HepG2 (cell line): ENCODE measurements around the gene LYPD6. TPM values are rescaled to one million over a fixed set of nuclear protein-coding genes. Genes with fewer than 3 reads are reported as not detected.

Experiments
- ATAC-seq: fragments of 200-7000 bp; cut with Tn5 transposase; 3 replicates; pipeline ENCODE4 v1.9.1; 2020; ENCODE audit warnings: mild to moderate bottlenecking, moderate library complexity
- BruUV-seq: library from RNA; stranded (reverse); fragments of 400-500 nt; replicated peaks from 2 replicates; lab custom pipeline; 2021; lab: Mats Ljungman, UMichigan
- CTCF ChIA-PET: fragments of 300-600 bp; formaldehyde crosslinking; extraction: SDS; loops from one replicate; lab custom pipeline; 2021; ENCODE audit warnings: low total read pairs, inconsistent platforms, low intra/inter-chr PET ratio; lab: Yijun Ruan, JAX
- POLR2A ChIA-PET: fragments of 350-600 bp; sonication (Branson Sonifier 250); formaldehyde crosslinking; loops from one replicate; lab custom pipeline; 2020; ENCODE audit warnings: antibody characterized with exemption, inconsistent platforms; lab: Yijun Ruan, JAX
- DNase-seq: peaks from one replicate; pipeline ENCODE4 v3.0.0-alpha.2; 2015; ENCODE audit warnings: low spot score
- FAIRE-seq: peaks from 3 replicates; lab custom pipeline; 2011; peaks lifted over from hg19 to GRCh38; lab: Jason Lieb, UNC
- H2AFZ ChIP-seq: one replicate; pipeline ENCODE4 v1.6.1; 2011; ENCODE audit warnings: low read length, inconsistent platforms
- H3K27ac ChIP-seq: fragments of 300-600 bp; 3 replicates; pipeline ENCODE4 v1.8.0; 2011; ENCODE audit warnings: mixed run types, mild to moderate bottlenecking, mixed read lengths, low read length, inconsistent platforms; ENCODE audit not compliant: insufficient read depth; ENCODE audit errors: extremely low read length
- H3K27me3 ChIP-seq, 2 experiments: fragments of 200-600 bp in 1 of 2; 2 replicates in 1 of 2; 3 replicates in 1 of 2; pipeline versions ENCODE4 v1.6.0 to v1.8.0; 2011; ENCODE audit warnings: low read length in 2 of 2, mild to moderate bottlenecking in 2 of 2, moderate library complexity in 2 of 2, inconsistent platforms in 1 of 2; ENCODE audit not compliant: insufficient read depth in 2 of 2, control insufficient read depth in 1 of 2
- H3K36me3 ChIP-seq, 2 experiments: fragments of 200-600 bp in 1 of 2; replicated peaks in 1 of 2; 2 replicates in 1 of 2; 3 replicates in 1 of 2; pipeline versions ENCODE4 v1.5.1 to v1.8.0; 2011; ENCODE audit warnings: low read length in 2 of 2, inconsistent platforms in 1 of 2; ENCODE audit not compliant: insufficient read depth in 2 of 2, control insufficient read depth in 1 of 2
- H3K4me1 ChIP-seq: 2 replicates; pipeline ENCODE4 v1.5.1; 2012; ENCODE audit warnings: low read length, inconsistent platforms; ENCODE audit not compliant: insufficient read depth
- H3K4me2 ChIP-seq: 2 replicates; pipeline ENCODE4 v1.6.0; 2011; ENCODE audit warnings: low read depth, low read length, inconsistent platforms
- H3K4me3 ChIP-seq, 3 experiments: fragments of 200-600 bp in 1 of 3; sonication (generic), shearing (Covaris generic) in 1 of 3; replicated peaks in 1 of 3; 2 replicates each; pipeline ENCODE4 v1.5.1; 2011 to 2016; ENCODE audit warnings: low read length in 3 of 3, inconsistent platforms in 2 of 3, low read depth in 2 of 3, mild to moderate bottlenecking in 2 of 3, control low read depth in 1 of 3, mixed read lengths in 1 of 3; ENCODE audit not compliant: insufficient read depth in 1 of 3
- H3K79me2 ChIP-seq: one replicate; pipeline ENCODE4 v1.6.1; 2011; ENCODE audit warnings: low read length, inconsistent platforms; ENCODE audit not compliant: insufficient read depth
- H3K9ac ChIP-seq: 2 replicates; pipeline ENCODE4 v1.6.0; 2011; ENCODE audit warnings: mild to moderate bottlenecking, low read depth, low read length, inconsistent platforms; ENCODE audit not compliant: insufficient read depth
- H3K9me3 ChIP-seq: 2 replicates; pipeline ENCODE4 v1.5.1; 2012; ENCODE audit warnings: mild to moderate bottlenecking, low read length
- H4K20me1 ChIP-seq: 2 replicates; pipeline ENCODE4 v1.6.0; 2011; ENCODE audit warnings: inconsistent platforms, mild to moderate bottlenecking, low read length, moderate library complexity; ENCODE audit not compliant: insufficient read depth
- SCMH1 ChIP-seq: sonication (generic); formaldehyde crosslinking; IDR thresholded peaks from 2 replicates; pipeline ENCODE4 v1.9.0; 2021; ENCODE audit warnings: missing genetic modification reagents, mild to moderate bottlenecking, borderline replicate concordance
- SMYD3 ChIP-seq: sonication (generic); formaldehyde crosslinking; IDR thresholded peaks from 2 replicates; pipeline ENCODE4 v1.8.1; 2023; ENCODE audit warnings: mild to moderate bottlenecking, missing genetic modification reagents
- ZFP36 ChIP-seq: fragments of 150-350 bp; IDR thresholded peaks from 2 replicates; pipeline ENCODE4 v1.6.1; 2018; ENCODE audit warnings: borderline replicate concordance, low read length, low read depth; ENCODE audit not compliant: partially characterized antibody
- ZFP37 ChIP-seq: sonication (generic); formaldehyde crosslinking; IDR thresholded peaks from 2 replicates; pipeline ENCODE4 v1.4.0; 2020; ENCODE audit warnings: missing genetic modification reagents, borderline replicate concordance
- ZNF17 ChIP-seq: sonication (generic); formaldehyde crosslinking; IDR thresholded peaks from 2 replicates; pipeline ENCODE4 v1.5.0; 2020; ENCODE audit warnings: mild to moderate bottlenecking, missing genetic modification reagents
- ZNF350 ChIP-seq: sonication (generic); formaldehyde crosslinking; IDR thresholded peaks from 2 replicates; pipeline ENCODE4 v1.4.0; 2020; ENCODE audit warnings: mild to moderate bottlenecking, low read depth, missing genetic modification reagents, borderline replicate concordance
- ZNF460 ChIP-seq: sonication (generic); formaldehyde crosslinking; IDR thresholded peaks from 2 replicates; pipeline ENCODE4 v1.5.1; 2020; ENCODE audit warnings: missing genetic modification reagents, mild to moderate bottlenecking, borderline replicate concordance
- ZNF580 ChIP-seq: IDR thresholded peaks from 2 replicates; pipeline ENCODE4 v1.6.1; 2016; ENCODE audit warnings: low read depth, borderline replicate concordance
- ZNF639 ChIP-seq: conservative IDR thresholded peaks from 2 replicates; pipeline ENCODE4 v1.6.1; 2018; ENCODE audit warnings: missing genetic modification reagents
- ZNF776 ChIP-seq: sonication (generic); formaldehyde crosslinking; IDR thresholded peaks from 2 replicates; pipeline ENCODE4 v1.4.0; 2020; ENCODE audit warnings: mild to moderate bottlenecking, missing genetic modification reagents
- WGBS: methylation state at CpG from one replicate; pipeline ENCODE4 v1.1.6; 2017; ENCODE audit warnings: low lambda C conversion rate; 5-methylcytosine and 5-hydroxymethylcytosine counted together
- in situ Hi-C: cut with HindIII; loops from 2 replicates; pipeline ENCODE4 v1.10.0; 2017; ENCODE audit warnings: low pct_unique_long_range_greater_than_20kb; ENCODE audit not compliant: extremely low pct_ligation_motif_present
- intact Hi-C: fragments of 100-400 bp; cut with micrococcal nuclease; formaldehyde crosslinking; loops from one replicate; pipeline ENCODE4 v1.10.0; 2022; ENCODE audit not compliant: unreplicated experiment
- polyA plus RNA-seq, 8 experiments: library from polyadenylated mRNA; depleted of rRNA in 3 of 8; stranded (reverse) in 7 of 8; unstranded in 1 of 8; fragments of >200 nt; fragmentation: Illumina TruSeq in 4 of 8; extraction: Trizol in 4 of 8; gene quantifications; 2 replicates each; pipeline versions ENCODE4 v1.2.1 to v1.2.3, GENCODE V29; 2011 to 2016; ENCODE audit warnings: low read depth in 4 of 8, missing spikeins in 1 of 8, mixed read lengths in 1 of 8; ENCODE audit not compliant: insufficient read depth in 1 of 8
- total RNA-seq, 5 experiments: library from RNA; depleted of rRNA; stranded (reverse); fragments of >200 nt; fragmentation: Illumina TruSeq; extraction: Trizol; gene quantifications; 2 replicates each; pipeline ENCODE4 v1.2.3, GENCODE V29; 2016; ENCODE audit warnings: low read depth in 1 of 5
- TF ChIP-seq, protein P1 (sequence below): sonication (generic); formaldehyde crosslinking; IDR thresholded peaks from 2 replicates; pipeline ENCODE4 v1.4.0; 2020; ENCODE audit warnings: missing genetic modification reagents
- TF ChIP-seq, protein P2 (sequence below): sonication (generic); formaldehyde crosslinking; IDR thresholded peaks from 2 replicates; pipeline ENCODE4 v1.4.0; 2020; ENCODE audit warnings: missing genetic modification reagents, mild to moderate bottlenecking, borderline replicate concordance

LYPD6 gene
- total and polyA plus RNA-seq, 2 of the 13 experiments (the other 11 are each of a cell fraction or from before 2014, with no cell fraction given) = 0.01 to 0.07 TPM

GRCh38 chr2:149387411-149387810, 57.0 kb downstream of the LYPD6 start (continued):
- TF ChIP-seq, protein P1, sequence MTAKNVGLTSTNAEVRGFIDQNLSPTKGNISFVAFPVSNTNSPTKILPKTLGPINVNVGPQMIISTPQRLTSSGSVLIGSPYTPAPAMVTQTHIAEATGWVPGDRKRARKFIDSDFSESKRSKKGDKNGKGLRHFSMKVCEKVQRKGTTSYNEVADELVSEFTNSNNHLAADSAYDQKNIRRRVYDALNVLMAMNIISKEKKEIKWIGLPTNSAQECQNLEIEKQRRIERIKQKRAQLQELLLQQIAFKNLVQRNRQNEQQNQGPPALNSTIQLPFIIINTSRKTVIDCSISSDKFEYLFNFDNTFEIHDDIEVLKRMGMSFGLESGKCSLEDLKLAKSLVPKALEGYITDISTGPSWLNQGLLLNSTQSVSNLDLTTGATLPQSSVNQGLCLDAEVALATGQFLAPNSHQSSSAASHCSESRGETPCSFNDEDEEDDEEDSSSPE = no peak
- TF ChIP-seq ZNF639 (CRISPR knock-in tag) = no peak
- TF ChIP-seq ZNF580 = no peak
- no peak for TF ChIP-seq ZNF460 (CRISPR knock-in tag)
- TF ChIP-seq ZNF776 (CRISPR knock-in tag) = no peak
- TF ChIP-seq ZFP37 (CRISPR knock-in tag) = no peak

DNA sequence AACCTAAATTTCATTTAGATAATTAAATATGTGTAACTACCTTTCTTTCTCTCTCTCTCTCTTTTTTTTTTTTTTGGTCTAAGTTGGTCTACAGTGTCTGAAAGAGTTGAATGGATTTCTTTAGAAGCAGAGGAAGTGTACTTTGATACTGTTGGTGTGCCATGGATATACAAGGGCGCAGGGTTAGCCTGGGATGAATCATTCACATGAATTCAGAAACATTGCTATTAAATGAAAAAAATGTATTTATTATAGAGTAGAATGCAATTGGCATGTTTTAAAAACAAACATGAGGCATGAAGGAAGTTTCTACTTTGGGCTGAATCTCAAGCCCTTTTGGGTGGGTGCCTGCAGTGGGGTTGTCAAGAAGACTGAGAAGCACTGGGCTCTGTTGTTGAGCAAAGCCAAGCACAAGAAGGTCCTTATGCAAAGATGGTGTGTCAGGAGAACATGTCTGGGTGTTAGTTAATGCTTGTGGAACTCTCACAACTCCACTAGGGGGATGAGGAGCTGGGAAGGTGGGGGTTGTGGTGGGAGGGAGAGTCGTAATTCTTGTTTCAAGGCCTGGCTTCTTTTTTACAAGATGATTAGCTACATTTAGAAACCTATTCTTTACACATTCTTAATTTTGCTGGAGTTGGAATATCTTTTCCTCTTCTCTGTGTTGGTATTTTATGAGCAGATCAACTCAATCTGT, 57.9 kb downstream of the LYPD6 start:
- in situ Hi-C loops = no loop called here
- FAIRE-seq = no peak

More for the DNA sequence above, 57.9 kb downstream of the LYPD6 start:
- Histone ChIP-seq H3K27ac (no peak overlapping the region), H3K36me3 (no peaks in the 10 kb centered on the region), H3K79me2 (no peaks in the 10 kb centered on the region), H3K4me3 (no peak overlapping the region), H3K4me1 (no peaks in the 10 kb centered on the region), H2AFZ (no peak overlapping the region), H3K27me3 (no peaks in the 10 kb centered on the region), H3K4me2 (no peak overlapping the region), H3K9ac (no peak overlapping the region), H4K20me1 (no peaks in the 10 kb centered on the region), H3K9me3 (no peaks in the 10 kb centered on the region)
- peak; percentile 71; the same call in 2 of the 3 replicates for ATAC-seq
- no TSS peak for BruUV-seq
- DNase-seq = no peak
- WGBS = 7% methylated on average over 2 of the region's 2 CpGs
- TF ChIP-seq SMYD3 (CRISPR knock-in tag) (no peak), ZNF17 (no peak), SCMH1 (CRISPR knock-in tag) (no peak), ZNF350 (CRISPR knock-in tag) (no peak), ZFP36 (no peak)
- TF ChIP-seq, protein P2, sequence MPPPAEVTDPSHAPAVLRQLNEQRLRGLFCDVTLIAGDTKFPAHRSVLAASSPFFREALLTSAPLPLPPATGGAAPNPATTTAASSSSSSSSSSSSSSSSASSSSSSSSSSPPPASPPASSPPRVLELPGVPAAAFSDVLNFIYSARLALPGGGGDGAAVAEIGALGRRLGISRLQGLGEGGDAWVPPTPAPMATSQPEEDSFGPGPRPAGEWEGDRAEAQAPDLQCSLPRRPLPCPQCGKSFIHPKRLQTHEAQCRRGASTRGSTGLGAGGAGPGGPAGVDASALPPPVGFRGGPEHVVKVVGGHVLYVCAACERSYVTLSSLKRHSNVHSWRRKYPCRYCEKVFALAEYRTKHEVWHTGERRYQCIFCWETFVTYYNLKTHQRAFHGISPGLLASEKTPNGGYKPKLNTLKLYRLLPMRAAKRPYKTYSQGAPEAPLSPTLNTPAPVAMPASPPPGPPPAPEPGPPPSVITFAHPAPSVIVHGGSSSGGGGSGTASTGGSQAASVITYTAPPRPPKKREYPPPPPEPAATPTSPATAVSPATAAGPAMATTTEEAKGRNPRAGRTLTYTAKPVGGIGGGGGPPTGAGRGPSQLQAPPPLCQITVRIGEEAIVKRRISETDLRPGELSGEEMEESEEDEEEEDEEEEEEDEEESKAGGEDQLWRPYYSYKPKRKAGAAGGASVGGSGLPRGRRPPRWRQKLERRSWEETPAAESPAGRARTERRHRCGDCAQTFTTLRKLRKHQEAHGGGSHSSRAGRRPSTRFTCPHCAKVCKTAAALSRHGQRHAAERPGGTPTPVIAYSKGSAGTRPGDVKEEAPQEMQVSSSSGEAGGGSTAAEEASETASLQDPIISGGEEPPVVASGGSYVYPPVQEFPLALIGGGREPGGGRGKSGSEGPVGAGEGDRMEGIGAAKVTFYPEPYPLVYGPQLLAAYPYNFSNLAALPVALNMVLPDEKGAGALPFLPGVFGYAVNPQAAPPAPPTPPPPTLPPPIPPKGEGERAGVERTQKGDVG = no peak
- ChIA-PET CTCF (no interaction called here), POLR2A (no interaction called here)
- intact Hi-C loops = no loop called here
